ENCODE measurements around the gene SLC25A24.
"Not testable (repeated sequence)": the region's sequence is repeated elsewhere in the genome, so short reads cannot be mapped to it uniquely, and the experiment has no call there.

- not testable (repeated sequence) for TF ChIP-seq CTCF (IDR thresholded peaks at IDR 0.05; ENCODE audit: poor library complexity); EZH2 (IDR thresholded peaks at IDR 0.05; ENCODE audit: borderline replicate concordance); EZH2phosphoT487 (IDR thresholded peaks at IDR 0.05; ENCODE audit: low read depth, severe bottlenecking, unreplicated experiment)
Measured at GRCh38 chr1:108226855-108227254, 26.7 kb upstream of the SLC25A24 start.

Measured in hepatocyte (in vitro differentiated cells).